ENCODE data around the gene LSG1.

The LSG1 gene

DNA sequence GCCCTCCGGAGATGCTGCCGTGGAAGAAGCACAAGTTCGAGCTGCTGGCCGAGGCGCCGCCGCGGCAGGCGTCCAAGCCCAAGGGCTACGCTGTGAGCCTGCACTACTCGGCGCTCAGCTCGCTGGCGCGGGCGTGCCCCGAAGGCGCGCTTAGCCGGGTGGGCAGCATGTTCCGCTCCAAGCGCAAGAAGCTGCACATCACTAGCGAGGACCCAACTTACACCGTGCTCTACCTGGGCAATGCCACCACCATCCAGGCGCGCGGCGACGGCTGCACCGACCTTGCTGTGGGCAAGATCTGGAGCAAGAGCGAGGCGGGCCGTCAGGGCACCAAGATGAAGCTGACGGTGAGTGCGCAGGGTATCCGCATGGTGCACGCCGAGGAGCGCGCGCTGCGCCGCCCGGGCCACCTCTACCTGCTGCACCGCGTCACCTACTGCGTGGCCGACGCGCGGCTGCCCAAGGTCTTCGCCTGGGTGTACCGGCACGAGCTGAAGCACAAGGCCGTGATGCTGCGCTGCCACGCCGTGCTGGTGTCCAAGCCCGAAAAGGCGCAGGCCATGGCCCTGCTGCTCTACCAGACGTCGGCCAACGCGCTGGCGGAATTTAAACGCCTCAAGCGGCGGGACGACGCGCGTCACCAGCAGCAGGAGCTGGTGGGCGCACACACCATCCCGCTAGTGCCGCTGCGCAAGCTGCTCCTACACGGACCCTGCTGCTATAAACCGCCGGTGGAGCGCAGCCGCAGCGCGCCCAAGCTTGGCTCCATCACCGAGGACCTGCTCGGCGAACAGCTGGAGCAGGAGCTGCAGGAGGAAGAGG, 15.0 kb upstream of the LSG1 start:
- peak; percentile 21 for DNase-seq

DNA sequence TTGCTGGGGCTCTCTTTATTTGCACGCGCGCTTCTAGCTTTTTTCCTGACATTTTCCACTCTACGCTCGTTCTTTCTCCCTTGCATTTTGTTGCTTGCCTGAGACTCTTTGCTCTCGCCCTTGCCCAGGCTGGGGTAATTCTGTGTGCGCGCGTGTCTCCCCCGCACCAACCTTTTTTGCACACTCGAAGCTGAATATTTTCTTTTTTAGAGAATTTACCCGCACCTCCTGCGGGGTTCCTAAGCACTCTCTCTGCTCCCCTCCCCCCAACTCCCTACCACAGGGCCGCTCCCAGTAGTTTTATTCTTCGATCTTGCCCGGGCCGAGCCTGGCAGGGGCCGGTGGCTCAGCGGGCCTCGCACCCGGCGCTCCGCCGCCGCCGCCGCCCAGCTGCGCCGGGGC, 14.4 kb upstream of the LSG1 start:
- no peak for DNase-seq

DNA sequence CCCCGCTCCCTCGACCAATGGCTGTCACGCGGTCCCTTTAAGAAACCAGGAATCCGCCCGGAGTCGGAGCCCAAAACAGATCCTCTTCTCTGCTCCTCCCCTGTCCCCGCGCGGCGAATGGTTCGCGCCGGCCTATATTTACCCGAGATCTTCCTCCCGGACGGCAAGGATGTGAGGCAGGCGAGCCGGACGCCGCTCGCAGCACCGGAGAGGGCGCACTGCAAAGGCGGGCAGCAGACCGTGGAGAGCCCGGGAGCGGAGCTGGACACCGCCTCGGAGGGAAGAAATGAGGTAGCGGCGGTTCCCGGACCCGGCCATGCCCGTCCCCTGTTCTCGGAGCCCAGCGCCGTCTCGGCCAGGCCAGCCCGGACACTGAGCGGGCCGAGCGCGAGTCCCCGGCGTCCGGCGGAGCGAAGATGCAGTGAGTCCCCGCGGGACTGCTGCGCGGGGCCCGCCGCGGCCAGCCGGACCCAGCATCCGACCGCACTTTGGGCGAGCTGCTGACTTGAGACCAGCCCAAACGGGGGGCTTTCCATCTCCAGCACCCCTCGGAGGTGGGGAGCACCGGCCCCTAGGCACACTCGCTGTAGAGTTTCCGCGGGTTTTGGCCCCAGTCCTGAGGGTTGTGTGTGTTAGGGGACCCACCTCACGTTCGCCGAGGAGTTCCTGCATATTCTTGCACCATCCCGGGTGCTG, 13.9 kb upstream of the LSG1 start, which contains the start of gene FAM43A:
Gene FAM43A (plus strand): TSS at position 166 of the 696 bp plus-strand sequence. CDS start 944 bp downstream, outside the sequence.
- DNase-seq = peak; percentile 87

DNA sequence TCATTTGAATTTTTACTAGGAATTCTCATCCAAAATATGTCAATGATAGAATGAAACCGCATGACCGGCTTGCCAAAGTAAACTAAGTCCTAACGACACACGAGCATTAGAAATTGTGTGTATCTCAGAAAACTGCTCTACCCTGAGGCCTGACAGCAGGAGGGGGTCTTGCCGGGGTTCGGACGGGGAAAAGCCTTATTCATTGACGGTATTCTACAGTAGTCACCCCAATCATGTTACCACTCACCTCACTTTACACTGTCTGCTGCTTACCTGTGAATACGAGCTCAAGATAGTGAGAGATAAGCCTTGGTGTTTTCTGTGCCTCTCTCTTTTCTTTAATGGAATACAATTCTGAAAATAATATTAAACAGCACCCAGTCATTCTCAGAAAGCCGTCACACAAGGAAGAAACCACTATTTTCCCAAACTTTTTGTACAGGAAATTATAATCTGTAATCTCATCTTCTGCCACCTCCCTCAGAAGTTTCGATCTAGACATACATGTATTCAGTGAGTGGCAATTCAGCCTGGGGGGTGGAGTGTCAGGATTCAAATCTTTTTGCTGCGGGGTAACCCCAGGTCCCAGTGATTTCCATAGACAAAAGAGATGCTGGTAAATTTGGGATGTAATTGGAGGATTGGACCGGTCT, 13.2 kb upstream of the LSG1 start:
- no peak for DNase-seq

DNA sequence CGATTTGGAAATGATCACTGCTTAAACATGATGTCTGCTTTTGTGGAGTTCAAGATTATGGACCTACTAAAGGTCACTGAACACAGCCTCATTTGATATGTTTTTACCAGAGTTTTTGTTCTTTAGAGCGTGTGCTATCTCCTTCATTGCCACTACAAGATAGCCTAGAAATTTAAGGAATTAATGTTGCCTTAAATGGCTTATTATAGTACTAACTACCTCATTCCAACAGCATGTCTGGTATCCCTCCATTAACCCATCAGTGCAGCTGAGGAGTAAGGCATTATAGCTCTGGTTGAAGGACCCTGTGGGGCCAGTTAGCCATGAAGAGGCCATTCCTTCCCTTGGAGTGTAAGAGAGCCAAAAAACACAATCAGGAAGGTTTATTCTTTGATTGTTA, 11.4 kb upstream of the LSG1 start:
- no peak for DNase-seq

DNA sequence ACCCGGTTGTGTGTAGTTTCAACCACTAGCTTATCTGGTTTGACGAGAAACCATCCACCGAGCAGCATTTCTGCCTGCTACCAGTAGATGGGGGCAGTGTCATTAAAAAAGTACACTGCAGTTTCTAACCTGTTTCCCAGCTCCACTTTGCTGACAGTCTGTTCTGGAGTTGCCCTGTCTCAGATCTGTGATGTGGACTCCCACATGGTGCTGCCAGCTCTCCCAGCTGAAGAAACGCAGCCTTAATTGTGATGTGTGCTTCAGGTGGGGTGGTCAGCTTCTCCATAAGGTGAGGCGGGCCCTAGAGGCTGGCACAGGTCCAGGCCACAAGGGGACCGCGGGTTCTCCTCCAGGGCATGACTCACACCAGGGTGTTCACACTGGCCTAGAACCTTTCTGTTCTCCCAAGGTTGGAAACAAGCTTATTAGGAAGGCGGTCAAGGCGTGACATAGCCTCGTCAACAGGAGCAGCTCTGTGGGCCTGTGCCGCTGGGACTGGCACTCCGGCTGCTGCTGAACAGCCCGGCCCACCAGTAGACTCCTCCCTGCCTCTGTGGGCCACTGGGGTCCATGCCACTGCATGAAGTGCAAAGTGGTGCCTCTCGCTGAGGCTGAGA, 10.8 kb upstream of the LSG1 start:
- peak; percentile 77 for DNase-seq

DNA sequence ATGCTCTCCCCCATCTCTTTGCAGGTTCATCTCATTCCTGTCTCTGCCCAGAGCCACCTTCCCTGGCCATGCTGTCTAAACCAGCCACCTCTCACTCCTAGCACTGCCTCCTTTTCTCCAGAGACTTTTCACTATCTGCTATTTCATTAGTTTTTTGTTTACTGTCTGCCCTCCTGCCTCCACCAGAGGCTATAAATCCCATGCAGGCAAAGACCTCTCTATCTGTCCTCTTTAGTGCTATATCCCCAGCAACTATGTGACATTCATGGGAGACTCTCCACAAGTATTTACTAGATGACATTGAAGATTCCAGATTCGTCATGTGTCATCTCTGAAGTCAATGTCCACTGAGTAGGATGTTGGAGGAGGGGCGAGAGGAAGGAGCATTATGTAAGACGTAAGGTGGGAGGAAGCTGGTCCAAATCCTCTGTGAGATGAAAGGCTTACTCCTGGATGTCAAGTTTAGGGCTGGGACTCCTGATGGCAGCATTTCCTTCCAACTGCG, 10.2 kb upstream of the LSG1 start:
- no peak for DNase-seq

DNA sequence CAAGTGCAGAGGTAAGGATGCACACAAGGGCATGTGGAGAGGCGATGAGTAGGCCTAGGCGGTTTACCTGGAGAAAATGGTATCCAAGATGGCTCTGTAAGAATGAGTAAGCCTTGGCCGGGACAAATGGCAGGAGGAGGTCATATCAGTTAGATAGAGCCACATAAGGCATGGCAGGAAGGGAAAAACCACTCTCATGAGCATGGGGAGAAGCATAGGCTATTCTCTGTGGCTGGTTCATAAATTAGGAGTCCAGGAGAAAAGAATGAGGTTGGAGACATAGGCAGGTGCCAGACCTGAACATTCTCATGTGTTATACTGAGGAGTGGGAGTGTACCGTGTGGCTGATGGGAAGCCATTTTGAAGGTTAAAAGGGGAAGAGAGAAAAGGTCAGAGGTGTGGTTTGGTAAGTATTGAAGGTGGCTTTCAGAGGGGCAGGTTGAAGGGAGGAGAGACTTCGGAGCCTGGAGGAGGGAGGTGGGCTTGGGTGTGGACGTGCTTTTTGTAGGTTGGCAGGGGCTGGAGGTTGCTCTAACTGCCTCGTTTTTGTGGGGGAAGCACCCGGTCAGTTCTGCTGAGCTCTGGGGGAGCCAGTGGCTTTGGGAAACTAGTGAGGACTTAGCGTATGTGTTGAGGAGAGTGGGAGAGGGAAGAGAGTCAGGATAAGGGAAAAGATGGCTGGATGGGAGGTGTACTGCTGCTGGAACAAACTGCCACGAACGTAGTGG, 9.1 kb upstream of the LSG1 start:
- no peak for DNase-seq

DNA sequence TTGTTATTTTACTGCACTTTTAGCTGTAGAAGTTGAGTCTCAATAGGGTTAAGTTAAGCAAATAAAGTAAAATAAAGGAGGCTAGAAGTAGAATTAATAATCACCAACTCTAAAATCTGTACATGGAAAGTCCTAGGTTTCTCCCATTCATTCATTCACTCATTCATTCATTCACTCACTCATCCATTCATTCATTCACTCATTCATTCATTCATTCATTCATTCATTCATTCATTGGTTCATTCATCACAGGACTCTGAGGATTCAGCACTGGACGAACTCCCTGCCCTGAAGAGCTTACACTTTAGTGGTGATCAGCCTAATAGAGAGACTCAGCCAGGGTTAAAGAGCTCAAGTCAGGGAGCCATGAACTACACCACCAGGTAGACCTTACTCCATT, 4.5 kb upstream of the LSG1 start:
- no peak for DNase-seq

DNA sequence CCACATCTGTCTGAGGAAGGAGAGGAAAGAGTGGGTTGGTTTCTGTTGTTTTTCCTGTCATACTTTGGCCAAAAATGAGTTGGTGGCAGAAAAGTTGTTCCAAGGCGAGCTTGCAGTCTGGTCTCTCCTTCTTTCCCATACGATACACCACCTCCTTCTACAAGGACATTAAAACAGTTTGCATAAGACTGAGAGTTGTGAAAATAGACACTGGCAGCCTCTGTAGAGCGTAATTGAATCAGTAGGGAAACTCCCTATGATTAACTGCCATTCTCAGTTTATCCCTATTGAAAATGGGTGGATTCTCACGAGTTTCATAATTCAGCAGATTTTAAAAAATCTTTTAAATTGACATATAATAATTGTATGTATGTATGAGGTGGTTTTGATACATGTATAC, 3.7 kb upstream of the LSG1 start:
- DNase-seq = no peak

DNA sequence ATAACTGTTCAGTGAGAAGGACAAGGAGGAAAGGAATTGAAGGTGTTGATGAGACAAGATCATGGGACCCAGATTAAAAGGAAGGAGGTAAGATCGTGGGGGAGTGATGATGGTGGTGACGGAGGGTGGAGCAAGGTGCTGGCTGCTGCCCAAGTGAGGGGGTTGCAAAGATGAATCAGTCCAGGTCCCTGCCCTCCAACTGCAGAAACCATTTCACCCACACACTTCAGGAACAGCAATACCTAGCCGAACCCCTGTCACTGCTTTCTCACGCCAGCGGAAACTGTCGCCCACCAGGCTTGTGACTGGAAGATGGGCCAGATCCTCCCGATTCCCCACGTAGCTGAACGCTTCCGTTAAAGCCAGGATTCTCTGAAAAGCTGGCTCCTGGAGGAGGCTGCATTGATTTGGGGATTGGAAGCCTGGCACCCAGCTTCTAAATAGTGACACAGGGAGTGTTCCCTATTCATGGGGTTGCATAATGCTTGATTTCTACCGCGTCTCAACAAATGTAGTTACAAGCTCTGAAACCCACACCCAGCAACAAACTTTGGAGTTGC, 3.2 kb upstream of the LSG1 start:
- DNase-seq = no peak

DNA sequence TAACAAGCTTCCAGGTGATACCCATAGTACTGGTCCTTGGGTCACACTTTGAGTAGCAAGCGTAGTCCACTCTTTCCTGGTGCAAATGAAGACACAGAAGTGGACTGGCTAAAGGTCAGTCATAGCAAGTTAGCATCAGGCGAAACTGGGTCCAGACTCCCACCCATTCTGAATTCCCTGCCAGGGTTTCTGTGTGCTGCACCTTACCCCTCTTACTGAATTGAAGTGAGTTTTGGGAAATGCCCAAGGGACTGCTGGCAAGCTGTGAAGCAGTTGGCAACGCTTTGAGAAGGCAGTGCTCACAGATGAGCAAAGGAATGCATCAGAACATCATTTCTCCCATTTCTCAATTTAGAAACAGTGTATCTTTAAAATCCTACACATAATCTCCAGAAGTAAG, 1.8 kb upstream of the LSG1 start:
- no peak for DNase-seq

DNA sequence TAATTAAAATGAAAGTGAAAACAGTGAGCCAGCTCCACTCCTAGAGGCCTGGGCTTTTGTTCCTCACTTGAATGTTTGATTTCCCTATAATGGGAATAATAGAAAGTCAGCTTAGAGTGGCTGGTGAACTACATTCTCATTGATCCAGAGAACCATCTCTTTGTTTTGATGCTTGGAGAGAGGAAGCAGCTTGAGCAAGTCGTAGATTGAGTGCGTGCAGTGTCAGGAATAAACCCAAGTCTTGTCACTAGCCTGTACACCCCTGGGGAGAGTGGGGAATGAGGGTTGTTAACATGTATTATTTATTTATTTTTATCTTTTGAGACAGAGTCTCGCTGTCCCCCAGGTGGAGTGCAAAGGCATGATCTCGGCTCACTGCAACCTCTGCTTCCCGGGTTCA, 885 bp upstream of the LSG1 start:
- no peak for DNase-seq

DNA sequence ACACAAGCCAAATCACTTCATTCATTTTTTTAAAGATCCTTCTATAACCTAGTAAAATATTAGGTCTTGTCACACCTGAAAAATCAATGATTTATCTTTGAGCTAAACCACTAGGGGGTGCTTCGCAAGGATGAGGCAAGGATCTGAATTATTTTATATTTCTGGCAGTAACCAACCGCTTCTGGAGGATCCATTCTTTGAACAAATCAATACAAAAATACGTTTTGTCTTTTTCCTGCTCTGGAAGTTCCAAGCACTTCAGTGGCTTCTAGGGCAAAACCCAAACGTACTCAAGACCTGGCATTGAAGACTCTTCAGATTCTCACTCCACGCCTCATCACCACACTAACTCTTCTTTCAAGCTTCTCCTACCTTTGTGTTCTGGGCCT, 486 bp downstream of the LSG1 start:
- DNase-seq = peak; percentile 63

DNA sequence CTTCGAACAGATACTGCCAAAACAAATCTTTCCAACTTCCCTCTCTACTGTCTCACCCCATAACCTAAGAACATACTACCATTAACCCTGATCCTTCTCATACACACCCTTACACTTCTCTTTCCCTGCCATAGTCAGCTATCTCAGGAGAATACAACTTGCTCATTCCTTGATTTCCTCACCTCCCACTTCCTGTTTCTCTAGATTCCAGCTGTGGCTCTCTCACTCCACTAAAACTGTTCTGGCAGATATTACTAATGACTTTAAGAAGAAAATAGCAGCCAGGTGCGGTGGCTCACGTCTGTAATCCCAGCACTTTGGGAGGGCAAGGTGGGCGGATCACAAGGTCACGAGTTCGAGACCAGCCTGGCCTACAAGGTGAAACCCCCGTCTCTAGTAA, 4.6 kb downstream of the LSG1 start:
- DNase-seq = no peak

DNA sequence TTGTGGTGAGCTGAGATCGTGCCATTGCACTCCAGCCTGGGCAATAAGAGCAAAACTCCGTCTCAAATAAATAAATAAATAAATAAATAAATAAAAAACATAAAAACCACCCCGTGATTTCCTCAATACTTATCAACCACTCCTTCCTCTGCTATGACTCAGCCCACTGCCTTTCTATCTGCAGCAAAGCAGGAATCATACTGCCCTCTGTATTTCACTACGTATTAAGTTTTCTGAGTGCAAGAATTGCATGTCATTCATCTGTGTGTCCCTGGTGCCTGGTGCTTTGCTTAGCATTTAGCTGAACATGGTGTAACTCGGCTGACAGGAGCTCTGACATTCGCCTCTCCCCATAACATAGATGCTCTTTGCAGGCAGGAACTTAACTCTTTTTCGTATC, 7.1 kb downstream of the LSG1 start:
- DNase-seq = no peak

DNA sequence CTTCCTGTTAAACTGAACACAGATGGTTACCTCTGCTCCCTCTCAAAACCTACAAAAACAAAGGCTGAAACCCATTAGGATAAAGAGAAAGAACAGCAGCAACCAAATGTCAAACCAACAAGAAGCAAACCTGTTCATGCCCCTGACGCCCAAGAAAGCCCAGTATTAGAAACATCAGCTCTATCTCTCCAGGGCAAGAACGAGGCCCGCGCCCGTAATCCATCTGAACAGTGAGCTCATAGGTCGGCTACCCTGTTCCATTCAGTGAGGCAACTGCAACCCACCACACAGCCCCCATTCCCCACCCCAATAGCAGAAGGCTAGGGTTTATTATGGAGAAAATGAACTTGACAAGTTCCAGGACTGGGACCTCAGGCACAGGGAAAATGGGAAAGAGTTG, 10.0 kb downstream of the LSG1 start:
- DNase-seq = no peak

DNA sequence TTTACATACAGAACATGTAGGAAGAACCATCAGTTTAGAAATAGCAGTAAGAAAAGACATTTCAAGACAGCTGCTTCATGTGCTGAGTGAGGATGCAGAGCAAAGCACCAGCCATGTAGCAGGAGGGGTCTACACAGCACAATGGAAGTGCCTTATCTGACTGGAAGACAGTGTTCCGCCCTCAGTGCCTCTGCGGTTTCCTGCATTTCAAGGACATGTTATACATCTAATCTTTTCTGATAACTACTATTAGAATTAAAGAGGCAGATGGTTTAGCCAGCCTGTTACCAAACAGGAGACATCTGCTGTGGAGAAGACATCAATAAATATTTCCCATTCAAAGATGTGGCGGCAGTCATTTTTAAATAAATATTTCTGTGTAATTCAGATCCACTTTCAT, 10.6 kb downstream of the LSG1 start:
- no peak for DNase-seq

DNA sequence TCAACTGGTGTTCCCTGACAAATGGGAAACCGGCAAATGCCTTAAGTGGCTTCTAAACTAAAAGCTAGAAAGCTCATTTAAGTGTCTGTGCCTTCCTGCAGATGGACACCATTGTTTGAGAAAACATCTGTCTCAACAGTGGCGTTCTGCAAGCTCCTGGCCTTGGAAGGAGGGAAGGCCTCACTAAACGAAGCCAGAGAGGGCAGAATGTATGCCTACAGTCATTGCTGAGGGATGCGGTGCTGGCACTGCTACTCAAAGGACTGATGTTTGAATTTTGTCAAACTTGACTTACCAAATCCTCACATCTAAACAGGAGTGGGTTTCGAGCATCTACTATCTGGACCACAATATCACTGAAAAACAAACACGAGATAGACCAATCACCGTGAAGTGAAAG, 12.2 kb downstream of the LSG1 start:
- no peak for DNase-seq

DNA sequence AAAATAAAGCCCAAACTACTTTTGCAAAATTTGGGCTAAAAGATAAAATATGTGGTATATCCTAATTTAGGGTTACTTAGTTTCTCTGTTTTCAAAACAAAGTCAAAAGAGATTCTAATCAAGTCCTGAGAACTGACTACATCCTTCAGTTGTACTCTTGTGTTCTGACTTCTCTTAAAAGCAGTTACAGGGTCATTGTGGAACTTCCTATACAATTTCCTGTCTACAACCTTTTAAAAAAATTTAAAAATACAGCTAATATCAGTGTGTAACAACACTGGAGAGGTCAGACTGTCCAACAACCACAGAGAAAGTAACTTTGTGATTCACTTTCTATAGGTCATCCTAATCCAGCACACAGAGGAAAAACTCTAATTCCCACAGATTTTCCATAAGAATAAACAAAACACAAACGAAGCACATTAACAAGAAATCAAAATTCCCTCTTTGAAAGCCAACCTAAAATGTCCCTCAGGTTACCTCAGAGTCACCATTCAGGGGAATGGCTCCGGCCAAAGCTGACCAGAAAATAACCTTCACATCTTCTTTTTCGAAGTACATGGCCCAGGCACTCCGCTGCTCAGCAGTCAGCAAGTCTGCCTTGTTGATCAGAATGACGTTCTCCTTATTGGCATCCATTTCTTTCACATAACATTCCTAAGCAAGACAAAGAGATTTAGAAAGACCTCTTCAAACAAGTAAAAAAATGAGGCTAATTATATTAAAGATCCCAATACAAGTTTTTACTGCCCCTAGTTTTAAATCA, 13.3 kb downstream of the LSG1 start:
- DNase-seq = no peak

DNA sequence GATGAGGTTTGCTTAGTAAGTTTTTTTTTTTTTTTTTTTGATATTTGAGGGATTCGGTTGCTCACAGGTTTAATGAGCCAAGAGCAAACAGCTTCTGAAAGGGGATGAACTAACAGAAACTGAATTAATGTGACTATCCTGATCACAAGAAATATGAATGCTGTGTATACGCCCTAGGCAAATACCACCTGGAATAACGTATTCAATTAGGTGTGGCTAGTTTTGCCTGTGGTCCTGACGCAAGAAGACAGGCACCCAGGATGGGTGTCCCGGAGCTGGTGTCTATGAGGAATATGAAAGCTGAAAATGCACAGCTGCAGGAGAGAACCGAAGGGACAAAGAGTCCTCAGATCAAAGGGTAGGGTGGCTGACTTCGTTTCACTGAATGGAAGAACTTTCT, 14.6 kb downstream of the LSG1 start:
- DNase-seq = no peak

DNA sequence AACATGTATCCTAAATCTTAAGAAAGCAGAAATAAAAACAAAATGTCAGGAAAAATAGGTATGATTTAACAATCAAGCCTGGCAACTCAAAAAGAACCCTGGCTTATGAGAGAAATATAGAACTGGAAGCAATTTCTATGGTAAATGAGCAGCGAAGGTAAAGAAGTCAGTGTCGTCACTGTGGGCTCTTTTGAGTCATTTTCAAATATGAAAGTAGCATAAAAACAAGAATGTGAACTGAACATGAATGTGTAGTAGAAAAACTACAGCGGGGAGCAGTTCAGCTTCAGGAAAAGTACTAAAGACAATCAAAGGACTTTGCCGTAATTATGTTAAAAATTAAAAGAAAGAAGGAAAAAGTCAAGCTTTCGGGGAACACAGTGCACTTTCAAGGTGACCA, 17.5 kb downstream of the LSG1 start:
- no peak for DNase-seq
